Stimulated activated CD4-positive, alpha-beta T cell treated with anti-CD3 and anti-CD28 coated beads, Interleukin-4, amount 100 ng/mL, for 24 hours (primary cell): ENCODE results near the gene PTPRM.

Experiments
- DNase-seq: peaks from one replicate; pipeline ENCODE4 v3.0.0-alpha.2; 2020

The PTPRM gene

DNA sequence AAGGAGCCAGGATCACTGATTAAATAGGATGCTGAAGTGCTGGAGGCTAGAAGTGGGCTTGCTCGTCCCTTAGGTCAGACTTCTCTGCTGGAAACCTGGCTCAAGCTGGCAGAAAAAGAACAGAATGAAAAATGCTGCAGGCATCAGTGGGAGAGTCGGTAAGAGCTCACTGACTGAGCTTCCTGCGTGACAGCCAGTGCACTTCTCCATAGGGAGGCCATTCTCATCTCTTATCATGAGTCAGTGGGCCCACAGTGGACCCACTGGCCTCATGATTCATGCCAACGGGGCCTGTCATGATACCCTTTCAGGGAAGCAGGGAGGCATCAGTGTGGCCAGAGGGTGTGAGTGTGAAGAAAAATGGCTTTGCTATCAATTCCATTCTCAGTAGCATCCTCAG lies 498.2 kb downstream of the PTPRM start:
- DNase-seq, result no peak

DNA sequence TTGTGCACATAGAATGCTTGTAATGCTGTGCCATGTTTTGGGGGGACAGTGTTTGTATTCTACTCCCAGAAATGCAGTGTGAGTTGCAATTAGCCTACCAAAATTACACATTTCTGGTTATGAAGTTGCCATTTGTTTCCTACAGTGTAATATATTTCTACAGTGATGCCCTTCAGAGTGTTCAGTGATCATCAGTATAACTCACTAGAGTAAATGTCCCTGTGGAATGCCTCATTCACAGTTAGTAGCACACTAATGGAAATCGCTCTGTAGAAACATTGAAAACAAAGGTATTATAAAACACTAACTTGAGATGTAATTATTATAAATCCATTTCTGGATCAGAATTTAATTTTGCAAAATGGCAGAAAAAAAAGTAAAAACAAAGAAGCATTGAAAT lies 498.7 kb downstream of the PTPRM start:
- DNase-seq, result no peak

DNA sequence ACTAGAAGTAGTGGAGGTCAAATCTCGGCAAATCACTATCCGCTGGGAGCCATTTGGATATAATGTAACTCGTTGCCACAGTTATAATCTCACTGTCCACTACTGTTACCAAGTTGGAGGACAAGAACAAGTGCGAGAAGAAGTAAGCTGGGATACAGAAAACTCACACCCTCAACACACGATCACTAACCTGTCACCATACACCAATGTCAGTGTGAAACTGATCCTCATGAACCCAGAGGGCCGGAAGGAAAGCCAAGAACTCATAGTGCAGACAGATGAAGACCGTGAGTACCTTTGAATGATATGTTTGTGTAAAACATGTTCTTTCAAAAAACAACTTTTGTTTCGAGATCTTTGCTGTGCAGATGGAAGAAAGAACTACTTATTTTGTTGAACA lies 502.6 kb downstream of the PTPRM start:
- DNase-seq, result no peak

DNA sequence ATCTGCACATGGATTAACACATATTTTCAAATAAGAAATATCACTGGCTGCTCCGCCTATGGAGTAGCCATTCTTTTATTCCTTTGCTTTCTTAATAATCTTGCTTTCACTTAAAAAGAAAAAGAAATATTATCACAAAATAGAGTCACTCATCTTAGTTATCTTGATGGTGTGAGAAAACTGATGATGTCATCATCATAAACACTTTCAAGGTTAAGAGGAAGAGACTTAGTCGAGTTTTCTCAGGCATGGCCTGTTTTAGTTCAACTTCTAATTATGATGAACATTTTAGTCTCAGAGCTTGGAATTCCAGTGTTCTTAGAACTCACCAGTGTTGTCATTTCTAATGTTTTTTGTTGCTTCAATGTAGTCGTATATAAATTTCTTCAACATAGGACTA lies 506.1 kb downstream of the PTPRM start:
- DNase-seq, result no peak

DNA sequence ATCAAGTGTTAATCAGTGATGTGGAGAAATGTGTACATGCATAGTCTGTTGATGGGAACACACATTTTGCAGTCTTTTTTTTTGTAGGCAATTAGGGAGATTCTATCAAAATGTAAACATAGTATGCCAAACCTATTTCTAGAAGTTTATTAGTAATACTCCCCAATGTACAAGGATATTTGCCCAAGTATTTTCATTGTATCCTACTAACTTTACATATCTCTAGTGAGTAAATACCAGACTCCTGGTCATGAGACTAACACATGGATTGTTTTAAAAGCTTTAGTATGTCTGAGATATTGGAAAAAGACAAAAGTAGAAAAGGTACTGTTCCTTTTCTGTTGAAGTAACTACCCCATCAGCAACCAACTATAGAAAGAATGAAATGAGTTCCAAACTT lies 513.0 kb downstream of the PTPRM start:
- DNase-seq, result no peak

DNA sequence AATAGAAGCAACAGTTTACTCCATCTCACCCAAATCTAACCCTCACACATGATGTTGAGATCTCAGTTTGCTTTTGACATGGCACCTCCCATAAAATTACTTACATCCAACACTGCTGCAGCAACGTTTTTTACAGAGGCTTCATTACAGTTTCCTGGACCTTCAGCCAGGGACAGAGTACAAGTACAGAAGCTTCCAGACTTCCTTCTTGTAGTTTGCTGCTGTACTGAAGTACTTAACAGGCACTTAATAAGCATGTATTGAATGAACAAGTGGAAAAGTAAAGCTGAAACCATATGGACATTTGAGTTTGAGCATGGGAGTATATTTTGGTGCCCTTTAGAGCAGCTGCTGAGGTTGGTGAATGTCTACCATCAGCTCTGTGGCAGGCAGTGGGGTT lies 514.2 kb downstream of the PTPRM start:
- no peak for DNase-seq

DNA sequence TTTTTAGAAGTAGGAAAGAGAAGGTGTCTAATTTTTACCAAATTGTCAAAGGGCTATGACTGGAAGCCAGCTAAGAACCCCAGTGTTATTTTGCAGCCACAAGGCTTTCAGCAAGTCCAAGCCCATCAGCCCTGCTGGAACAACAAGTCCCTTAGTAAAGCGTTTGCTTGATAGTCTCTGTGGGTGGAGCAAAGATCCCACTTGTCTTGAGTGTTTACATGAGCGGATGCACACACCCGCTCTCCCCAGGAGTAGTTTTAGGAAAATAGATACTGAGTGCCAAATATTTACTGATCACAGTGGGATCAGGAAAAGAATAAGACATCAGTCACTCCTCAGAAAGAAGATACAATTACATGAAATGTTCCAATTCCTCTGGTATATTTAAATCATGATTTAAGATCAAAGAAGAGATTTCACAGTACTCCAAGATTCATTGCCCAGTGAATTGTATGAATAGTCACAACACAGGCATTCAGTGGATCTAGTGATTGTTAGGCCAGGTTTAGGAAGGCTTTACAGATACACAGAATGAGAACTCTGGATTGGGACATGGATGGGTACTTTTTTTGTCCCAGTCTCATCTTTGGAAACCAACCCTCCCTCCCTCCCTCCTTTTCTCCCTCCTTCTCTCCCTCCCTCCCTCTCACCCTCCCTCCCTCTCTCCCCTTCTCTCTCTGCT lies 514.9 kb downstream of the PTPRM start:
- no peak for DNase-seq

DNA sequence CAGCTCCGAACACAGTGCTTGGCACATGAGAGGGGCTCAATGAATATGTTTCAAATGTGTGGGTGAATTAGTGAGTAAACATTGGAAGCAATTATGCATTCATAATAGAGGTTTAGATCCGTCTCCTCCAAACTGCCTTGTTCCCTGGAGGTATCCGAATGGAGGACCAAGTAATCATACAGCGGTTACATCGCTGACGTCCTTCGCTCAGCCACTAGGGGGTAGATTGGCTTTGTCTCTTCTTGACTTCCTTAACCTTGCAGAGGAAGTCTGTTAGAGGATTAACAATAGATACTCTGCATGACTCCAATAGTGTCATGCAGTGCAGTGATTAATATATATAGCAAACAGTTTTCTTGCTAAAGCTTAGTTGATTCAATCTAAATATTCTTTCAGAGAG lies 517.0 kb downstream of the PTPRM start:
- DNase-seq, result no peak

DNA sequence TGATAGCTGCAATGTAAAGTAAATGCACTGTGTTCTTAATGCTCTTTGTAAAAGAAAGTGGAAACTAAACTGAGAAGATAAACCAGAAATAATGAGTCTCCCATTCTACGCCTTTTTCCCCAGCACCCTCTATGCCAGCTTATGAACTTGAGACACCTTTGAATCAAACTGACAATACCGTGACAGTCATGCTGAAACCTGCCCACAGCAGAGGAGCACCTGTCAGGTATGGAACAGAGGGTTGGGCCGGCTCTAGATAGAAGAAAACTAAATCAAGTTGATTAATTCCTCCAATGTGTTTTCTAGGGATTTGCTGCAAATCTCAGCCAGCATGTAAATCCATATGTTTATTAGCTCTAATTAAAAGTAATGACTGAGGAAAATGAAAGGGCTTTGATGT lies 521.5 kb downstream of the PTPRM start:
- no peak for DNase-seq

DNA sequence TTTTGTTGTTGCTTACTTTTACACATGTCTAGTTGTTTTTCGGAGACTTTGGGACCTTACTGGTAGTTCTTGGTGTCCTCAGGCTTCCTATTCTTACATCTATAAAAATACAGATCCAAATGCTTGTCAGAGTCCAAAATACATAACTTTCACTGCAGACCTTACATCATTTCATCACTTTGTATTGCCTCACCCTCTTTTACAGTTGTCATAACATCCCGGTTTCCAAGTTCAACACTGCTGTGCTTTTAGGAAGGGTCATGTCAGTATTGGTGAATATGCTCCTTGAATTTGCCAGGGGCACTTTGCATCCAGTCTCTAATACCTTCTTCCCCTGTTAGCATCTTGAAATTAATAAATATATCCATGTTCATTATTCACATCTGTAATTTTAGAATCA lies 523.9 kb downstream of the PTPRM start:
- DNase-seq, result no peak

DNA sequence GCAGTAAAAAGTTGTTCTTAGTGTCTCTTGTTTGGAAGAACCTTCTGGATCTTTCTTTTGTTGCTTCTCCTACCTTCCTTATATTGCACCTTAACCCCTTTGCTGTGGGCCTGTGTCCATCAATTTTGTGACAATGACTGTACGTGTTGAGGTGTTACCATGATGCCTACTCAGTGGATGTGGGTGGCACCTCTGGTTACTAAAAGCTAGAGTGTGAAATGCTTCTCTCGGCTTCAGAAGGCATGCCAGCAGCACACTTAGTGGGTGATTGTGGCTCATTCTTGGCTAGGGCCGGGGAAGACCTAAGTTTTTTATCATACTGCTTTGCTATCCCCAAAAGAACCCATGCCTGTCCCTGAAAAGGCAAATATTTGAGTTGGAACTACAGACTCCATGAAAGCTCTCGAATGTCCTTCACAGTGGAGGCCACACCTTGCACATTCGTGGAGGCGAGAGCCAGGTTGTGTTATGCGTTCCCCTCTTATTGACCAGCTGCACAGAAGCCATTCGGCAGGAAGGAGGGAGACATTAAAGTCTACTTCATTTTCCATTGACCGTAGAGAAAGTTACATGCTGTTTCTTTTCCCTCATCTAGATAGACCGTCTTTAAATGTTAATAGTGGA lies 528.9 kb downstream of the PTPRM start:
- DNase-seq, result no peak

DNA sequence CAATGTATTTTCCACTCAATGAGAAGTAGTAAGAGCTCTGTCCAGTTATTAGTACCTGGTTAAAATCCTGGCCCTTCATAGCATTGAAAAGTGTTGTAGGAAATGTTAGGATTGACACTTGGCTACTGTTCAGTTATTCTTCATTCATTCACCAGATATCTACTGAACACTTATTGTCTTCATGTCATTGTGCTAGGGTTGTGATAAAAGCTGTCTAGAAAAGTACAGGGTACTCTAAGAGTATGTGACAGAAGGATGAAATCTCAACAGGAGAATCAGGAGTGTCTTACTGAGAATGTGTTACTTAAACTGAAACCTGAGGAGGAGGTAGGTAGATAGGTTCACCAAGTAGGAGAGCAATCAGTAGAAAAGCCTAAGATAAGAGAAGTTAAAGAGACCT lies 530.3 kb downstream of the PTPRM start:
- no peak for DNase-seq

DNA sequence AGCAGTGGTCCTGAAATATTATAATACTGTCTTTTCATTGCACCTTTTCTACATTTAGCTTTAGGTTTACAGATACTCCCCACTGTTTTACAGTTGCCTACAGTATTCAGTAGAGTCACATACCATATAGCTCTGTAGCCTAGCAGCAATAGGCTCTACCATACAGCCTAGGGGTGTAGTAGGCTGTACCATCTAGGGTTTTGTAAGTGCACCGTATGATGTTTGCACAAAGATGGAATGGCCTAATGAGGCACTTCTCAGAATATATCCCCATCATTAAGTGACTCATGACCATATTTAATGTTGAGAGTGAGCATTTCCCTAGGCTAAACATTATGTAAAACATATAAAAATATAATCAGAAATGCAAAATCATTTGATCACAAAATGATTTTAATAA lies 530.8 kb downstream of the PTPRM start:
- no peak for DNase-seq

DNA sequence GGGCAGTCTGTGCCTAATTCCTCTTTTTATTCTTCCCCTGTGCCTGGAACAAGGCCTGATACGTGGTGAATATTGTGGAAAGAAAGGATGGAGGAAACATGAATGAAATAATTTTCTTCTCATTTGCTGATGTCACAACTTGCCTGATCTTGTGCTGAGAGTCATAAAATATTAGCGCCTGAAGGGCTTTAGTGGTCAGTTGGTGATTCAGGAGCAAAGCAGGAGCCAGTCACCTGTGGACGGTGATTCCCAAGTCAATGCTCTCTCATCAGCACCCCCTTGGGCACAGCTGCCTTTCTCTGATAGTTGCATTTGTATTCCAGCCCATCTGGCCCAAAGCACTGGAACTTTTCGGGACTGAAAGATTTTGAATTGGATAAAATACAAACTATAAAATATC lies 539.5 kb downstream of the PTPRM start:
- no peak for DNase-seq

DNA sequence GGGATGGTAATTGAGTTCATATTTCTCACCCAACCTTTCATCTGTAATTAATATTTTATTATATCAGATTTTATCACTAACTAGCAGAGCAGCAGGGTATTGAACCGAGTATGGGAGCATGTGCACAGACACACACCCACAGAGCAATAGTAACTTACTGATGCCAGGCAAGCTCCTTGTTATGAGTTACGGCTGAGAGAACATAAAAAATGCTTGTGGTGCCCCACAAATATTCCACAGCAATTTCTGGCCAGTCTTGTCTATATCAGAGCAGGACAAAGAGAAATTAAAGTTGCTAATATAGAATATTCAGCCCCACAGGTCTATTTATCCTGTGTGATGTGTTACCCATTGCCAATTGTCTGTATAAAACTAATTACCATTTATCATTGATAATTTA lies 540.3 kb downstream of the PTPRM start:
- DNase-seq, result no peak

DNA sequence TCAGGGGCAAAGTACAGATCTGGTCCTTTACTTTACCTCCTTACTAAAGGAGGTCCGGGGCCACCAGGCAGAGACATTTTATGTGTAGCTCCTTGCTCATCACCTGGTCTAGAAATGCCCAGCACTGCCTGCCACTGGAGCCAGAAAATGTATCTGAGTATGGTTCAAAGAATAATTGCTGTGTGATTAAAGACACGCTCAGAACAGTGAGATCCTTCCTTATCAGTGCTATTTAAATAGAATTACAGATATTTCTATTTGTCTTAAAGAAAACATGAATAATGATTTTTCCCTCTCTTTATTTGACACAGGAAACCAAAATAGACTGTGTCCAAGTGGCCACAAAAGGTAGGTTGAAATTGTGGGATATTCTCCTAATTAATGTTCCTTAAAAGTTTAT lies 547.4 kb downstream of the PTPRM start:
- no peak for DNase-seq

DNA sequence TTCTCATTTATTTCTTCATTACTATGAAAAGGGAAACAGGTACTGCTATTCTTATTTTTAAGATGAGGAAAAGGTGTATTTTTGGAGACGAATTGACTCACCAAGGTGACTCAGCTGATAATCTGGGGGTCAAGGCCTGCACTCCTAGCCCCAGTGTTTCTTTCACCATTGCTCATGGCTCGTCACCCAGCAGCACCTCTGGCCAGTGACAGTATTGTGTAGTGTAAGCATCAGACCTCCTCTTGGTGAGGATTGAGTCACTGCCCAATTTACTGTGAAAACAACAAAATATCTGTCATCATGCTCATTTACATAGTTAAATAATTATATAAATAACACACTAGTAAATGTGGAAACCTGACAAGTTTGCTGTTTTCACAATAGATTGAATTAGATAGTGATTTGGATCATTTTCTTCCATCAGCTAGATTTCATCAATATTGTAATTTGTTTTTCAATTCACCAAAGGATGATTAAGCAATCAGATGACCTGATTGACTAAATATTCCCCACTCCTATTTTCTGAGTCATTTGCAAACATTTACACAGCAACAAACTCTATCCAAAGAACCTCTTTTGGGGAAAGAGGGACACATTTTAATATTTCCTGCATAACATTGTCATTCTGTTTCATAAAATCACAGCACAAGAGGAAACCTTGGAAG lies 549.4 kb downstream of the PTPRM start:
- no peak for DNase-seq

DNA sequence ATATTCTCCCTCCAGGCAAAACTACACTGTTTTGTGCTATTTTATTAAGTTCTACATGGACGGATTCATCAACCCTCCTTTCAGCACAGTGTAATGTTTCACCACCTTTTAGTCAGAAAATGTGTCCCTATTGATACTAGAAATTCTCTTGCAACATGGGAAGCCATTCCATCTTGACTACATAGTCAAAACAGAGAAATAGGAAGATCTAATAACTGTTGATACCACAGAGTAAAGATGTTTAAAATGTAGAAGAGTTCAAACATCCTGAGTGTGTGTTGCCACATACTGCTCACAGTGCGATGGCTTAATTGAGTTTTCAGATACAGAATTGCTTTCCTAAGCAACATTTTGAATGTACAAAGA lies 549.9 kb downstream of the PTPRM start:
- DNase-seq, result no peak

DNA sequence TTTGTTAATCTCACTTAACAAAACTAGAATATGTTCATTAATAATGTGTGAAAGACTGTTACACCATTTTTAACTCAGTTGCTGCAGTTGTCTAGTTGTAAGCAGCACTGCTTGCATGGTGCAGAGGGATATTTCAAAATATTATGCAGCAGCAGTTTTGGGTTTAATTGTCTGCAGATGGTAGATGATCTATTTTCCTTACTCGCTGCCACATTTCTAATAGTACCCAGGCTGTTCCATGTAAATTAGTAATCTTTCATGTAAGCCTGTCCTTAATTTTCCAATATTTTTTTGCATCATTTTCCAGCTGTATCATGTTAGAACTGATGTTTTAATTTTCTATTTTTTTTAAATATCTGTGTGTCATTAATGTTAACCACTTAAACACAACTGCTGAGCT lies 554.0 kb downstream of the PTPRM start:
- DNase-seq, result no peak

DNA sequence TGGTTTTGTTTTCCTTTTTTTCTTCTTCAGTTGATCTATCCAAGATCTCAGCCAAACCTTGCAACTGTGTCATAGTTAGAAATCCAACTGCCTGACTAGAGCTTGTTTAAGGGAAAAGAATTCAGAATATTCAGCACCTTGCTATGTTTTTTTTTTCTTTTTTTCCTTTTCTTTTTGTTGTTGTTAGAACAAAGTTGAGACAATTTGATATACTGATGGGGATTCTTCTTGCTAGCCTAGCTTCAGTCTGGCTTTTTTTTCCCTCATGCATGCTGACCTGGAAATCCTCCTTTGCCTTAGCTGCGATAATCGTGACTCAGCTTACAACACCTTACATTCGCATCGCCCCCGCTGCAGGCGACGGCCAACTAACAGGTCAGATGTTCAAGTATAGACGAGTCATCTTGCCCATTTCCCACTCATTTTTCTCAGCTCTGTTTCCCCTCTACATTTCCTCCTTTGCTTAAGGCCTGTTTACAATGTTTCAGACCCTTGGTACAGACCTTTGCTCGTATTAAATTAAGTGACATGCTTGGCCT lies 554.9 kb downstream of the PTPRM start:
- no peak for DNase-seq

DNA sequence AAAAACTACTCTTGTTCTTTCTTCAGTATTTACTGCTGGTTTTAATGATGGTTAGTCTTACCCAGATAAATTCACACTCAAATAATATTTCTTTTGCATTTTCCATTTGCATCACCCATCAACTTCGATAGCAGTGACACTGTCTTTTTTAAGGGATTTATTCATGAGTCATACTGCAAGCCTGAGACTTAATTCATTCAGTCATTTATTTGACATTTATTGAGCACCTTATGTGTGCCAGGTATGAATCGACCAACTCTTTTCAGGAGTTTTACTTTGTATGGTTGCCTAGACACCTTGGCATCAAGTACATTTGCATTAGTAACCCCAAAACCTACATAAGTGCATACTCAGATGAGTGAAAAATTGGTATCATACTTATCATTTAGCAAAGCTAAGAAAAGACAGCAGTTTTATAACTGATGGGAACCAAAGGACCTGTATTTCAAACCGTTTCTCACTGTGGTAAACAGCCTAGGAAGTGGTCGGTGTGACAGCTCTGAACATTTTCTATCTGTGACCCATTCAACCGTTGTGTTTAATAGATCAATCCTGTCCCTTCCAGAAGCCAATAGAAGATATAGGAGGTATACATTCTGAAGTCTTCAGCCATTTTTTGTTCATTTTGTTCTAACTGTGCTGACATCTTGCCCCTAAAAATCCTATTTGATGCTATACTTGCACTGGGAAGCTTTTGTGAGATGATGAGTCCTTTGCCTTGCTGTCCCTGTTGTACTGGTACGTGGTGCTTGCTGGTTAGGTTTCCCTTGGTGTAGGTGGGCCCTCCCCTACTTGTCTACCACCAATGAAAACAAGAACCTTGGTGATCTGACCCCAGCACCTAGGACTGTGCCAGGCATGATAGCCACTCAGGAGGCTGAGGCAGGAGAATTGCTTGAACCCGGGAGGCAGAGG lies 557.4 kb downstream of the PTPRM start:
- DNase-seq, result no peak

DNA sequence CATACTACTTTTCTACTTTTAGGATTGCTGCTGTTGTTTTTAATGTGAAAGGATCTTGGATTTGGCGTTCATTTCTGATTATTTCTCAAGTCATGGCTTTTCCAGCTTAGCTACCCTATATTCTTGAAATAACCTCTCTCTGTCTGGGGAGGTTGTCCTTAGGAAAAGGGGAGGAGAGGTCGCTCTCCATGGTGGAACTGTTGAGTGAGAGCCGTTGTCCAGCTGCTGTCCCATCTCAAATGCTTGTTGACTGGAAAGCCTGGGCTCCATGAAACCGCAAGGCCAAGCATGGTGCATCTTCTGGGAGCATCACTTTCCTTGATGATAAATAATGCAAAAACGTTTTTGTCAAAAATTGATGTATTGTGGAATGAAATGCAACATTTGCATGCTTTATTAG lies 563.0 kb downstream of the PTPRM start:
- DNase-seq, result no peak

DNA sequence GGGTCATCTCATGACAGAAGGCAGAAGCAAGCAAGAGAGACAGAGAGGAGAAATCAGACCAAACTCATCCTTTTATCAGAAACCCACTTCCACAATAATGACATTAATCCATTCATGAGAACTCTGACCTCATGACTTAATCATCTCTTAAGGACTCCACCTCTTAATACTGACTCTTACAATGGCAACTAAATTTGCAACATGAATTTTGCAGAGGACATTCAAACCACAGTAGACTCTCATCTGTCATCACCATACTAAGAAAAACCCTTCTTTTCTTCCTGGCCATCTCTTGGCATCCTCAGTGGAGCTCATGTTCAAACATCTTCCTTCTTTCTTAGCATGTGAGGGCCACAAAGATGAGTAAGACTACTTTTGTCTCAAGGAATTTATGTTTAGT lies 565.9 kb downstream of the PTPRM start:
- no peak for DNase-seq
